ENCODE measurements around the gene IQCH. TPM values are rescaled to one million over a fixed set of nuclear protein-coding genes. Genes with fewer than 3 reads are reported as not detected.
"Not testable (repeated sequence)": the region's sequence is repeated elsewhere in the genome, so short reads cannot be mapped to it uniquely, and the experiment has no call there.

The IQCH gene
- total RNA-seq, 1 donor from 2014 or later = 3.1 TPM

DNA sequence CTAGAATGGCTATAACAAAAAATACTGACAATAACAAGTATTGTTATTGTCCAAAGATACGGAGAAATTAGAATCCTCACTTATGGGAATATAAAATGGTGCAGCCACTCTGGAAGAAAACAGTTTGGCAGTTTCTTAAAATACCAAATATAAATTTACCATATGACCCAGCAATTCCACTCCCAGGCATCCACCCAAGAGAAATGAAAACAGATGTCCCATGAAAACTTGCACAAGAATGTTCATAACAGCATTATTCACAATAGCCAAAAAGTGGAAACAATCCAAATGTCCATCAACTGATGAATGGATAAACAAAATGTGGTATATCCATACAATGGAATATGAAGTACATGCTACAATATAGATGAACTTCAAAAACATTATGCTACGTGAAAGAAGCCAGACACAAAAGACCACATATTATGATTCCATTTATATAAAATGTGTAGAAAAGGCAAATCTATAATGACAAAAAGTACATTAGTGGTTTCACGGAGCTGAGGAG lies 9.6 kb upstream of the IQCH start:
- Histone ChIP-seq H3K27ac (ENCODE audit: low read depth, low read length) (no peak overlapping the region), H3K9ac (ENCODE audit: low read depth in 1 of 3, low read length in 3 of 3) (no peak overlapping the region), H3K4me1 (ENCODE audit: control insufficient read depth in 3 of 3, insufficient read depth in 3 of 3, low read length in 3 of 3) (peaks cover 15 to 32% (median 21%) of the 10 kb centered on the region in 3 donors), H3K4me3 (ENCODE audit: low read length in 3 of 3) (no peak overlapping the region), H3K36me3 (ENCODE audit: control insufficient read depth in 3 of 3, insufficient read depth in 3 of 3, low read length in 3 of 3) (no peaks in the 10 kb centered on the region), H3K9me3 (ENCODE audit: control insufficient read depth in 3 of 3, low read length in 3 of 3) (no peaks in the 10 kb centered on the region), H3K27me3 (ENCODE audit: control insufficient read depth in 3 of 3, insufficient read depth in 3 of 3, low read length in 3 of 3) (no peaks in the 10 kb centered on the region)

DNA sequence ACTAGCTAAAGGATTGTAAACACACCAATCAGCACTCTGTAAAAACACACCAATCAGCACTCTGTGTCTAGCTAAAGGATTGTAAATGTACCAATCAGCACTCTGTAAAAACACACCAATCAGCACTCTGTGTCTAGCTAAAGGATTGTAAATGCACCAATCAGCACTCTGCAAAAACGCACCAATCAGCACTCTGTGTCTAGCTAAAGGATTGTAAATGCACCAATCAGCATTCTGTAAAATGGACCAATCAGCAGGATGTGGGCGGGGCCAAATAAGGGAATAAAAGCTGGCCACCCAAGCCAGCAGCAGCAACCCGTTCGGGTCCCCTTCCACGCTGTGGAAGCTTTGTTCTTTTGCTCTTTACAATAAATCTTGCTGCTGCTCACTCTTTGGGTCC lies 8.0 kb upstream of the IQCH start:
- not testable (repeated sequence) for H3K9ac ChIP-seq (ENCODE audit: low read depth in 1 of 3, low read length in 3 of 3); H3K27me3 ChIP-seq (ENCODE audit: control insufficient read depth in 3 of 3, insufficient read depth in 3 of 3, low read length in 3 of 3); H3K36me3 ChIP-seq (ENCODE audit: control insufficient read depth in 3 of 3, insufficient read depth in 3 of 3, low read length in 3 of 3); H3K27ac ChIP-seq (ENCODE audit: low read depth, low read length); H3K9me3 ChIP-seq (ENCODE audit: control insufficient read depth in 3 of 3, low read length in 3 of 3); H3K4me3 ChIP-seq (ENCODE audit: low read length in 3 of 3)
- H3K4me1 ChIP-seq (ENCODE audit: control insufficient read depth in 3 of 3, insufficient read depth in 3 of 3, low read length in 3 of 3) = peaks cover 9 to 19% (median 11%) of the 10 kb centered on the region in 3 donors

DNA sequence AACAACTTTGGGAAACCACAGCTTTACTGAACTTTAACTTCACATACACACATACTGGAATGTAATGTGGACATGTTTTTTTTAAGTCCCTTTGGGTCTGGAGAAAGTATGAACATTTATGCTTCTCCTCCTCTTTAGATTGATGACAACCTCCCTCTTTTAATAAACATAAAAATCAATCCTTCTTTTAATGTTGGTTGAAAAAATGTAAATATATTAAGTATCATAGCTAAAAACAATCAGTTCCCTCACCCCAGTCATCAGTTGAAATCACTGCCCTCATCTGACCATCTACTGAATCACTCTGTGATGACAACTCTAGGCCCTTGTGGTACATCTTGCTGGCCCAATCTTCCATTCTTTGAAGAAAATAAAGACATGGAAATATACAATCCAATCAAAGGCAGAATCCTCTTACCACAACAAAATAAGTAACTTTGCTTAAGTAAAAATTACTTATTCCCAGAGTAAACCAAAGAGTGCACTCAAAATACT lies 6.5 kb upstream of the IQCH start:
- H3K9me3 ChIP-seq (ENCODE audit: control insufficient read depth in 3 of 3, low read length in 3 of 3) = no peaks in the 10 kb centered on the region
- peaks cover 3 to 11% (median 3%) of the 10 kb centered on the region in 3 donors for H3K4me1 ChIP-seq (ENCODE audit: control insufficient read depth in 3 of 3, insufficient read depth in 3 of 3, low read length in 3 of 3)
- no peak overlapping the region for H3K4me3 ChIP-seq (ENCODE audit: low read length in 3 of 3)
- no peaks in the 10 kb centered on the region for H3K27me3 ChIP-seq (ENCODE audit: control insufficient read depth in 3 of 3, insufficient read depth in 3 of 3, low read length in 3 of 3)
- no peaks in the 10 kb centered on the region for H3K36me3 ChIP-seq (ENCODE audit: control insufficient read depth in 3 of 3, insufficient read depth in 3 of 3, low read length in 3 of 3)
- no peak overlapping the region for H3K9ac ChIP-seq (ENCODE audit: low read depth in 1 of 3, low read length in 3 of 3)
- H3K27ac ChIP-seq (ENCODE audit: low read depth, low read length) = no peak overlapping the region

DNA sequence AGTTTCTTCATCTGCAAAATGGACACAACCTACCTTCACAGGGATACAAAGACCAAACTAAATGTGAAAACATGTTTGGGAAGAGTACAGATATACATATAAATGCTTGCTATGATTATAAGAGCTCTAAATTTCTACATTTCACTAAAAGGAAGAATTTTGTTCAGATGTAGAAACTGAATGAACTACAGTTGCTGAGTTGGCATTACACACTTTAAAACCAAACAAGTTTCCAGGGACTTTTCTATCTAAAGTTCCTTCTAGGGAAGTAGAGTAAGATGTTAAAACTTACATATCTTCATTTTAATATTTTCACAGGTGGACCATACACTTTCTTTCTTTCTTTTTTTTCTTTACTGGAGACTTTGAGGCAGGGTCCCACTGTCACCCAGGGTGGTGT lies 4.8 kb upstream of the IQCH start:
- H3K9ac ChIP-seq (ENCODE audit: low read depth in 1 of 3, low read length in 3 of 3) = no peak overlapping the region
- H3K9me3 ChIP-seq (ENCODE audit: control insufficient read depth in 3 of 3, low read length in 3 of 3) = no peaks in the 10 kb centered on the region
- H3K36me3 ChIP-seq (ENCODE audit: control insufficient read depth in 3 of 3, insufficient read depth in 3 of 3, low read length in 3 of 3) = no peaks in the 10 kb centered on the region
- H3K27me3 ChIP-seq (ENCODE audit: control insufficient read depth in 3 of 3, insufficient read depth in 3 of 3, low read length in 3 of 3) = no peaks in the 10 kb centered on the region
- no peak overlapping the region for H3K27ac ChIP-seq (ENCODE audit: low read depth, low read length)
- no peak overlapping the region for H3K4me3 ChIP-seq (ENCODE audit: low read length in 3 of 3)
- peaks cover 5 to 16% (median 8%) of the 10 kb centered on the region in 3 donors for H3K4me1 ChIP-seq (ENCODE audit: control insufficient read depth in 3 of 3, insufficient read depth in 3 of 3, low read length in 3 of 3)

DNA sequence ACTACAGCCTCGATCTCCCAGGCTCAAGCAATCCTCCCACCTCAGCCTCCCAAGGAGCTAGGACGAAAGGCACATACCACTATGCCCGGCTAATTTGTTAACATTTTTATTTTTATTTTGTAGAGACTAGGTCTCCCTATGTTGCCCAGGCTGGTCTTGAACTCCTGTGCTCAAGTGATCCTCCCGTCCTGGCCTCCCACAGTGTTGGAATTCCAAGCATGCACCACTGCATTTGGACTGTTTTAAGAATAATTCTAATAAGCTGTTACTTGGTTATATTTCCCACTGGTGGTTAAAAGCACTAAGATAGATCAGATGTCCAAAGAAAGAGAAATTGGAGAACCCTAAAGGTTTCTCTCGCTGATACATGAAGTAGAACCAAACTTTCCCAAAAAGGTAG lies 3.3 kb upstream of the IQCH start:
- Histone ChIP-seq H3K9ac (ENCODE audit: low read depth in 1 of 3, low read length in 3 of 3) (no peak overlapping the region), H3K9me3 (ENCODE audit: control insufficient read depth in 3 of 3, low read length in 3 of 3) (no peaks in the 10 kb centered on the region), H3K27ac (ENCODE audit: low read depth, low read length) (no peak overlapping the region), H3K36me3 (ENCODE audit: control insufficient read depth in 3 of 3, insufficient read depth in 3 of 3, low read length in 3 of 3) (no peaks in the 10 kb centered on the region), H3K27me3 (ENCODE audit: control insufficient read depth in 3 of 3, insufficient read depth in 3 of 3, low read length in 3 of 3) (no peaks in the 10 kb centered on the region), H3K4me1 (ENCODE audit: control insufficient read depth in 3 of 3, insufficient read depth in 3 of 3, low read length in 3 of 3) (peaks cover 8 to 22% (median 8%) of the 10 kb centered on the region in 3 donors), H3K4me3 (ENCODE audit: low read length in 3 of 3) (no peak overlapping the region)

DNA sequence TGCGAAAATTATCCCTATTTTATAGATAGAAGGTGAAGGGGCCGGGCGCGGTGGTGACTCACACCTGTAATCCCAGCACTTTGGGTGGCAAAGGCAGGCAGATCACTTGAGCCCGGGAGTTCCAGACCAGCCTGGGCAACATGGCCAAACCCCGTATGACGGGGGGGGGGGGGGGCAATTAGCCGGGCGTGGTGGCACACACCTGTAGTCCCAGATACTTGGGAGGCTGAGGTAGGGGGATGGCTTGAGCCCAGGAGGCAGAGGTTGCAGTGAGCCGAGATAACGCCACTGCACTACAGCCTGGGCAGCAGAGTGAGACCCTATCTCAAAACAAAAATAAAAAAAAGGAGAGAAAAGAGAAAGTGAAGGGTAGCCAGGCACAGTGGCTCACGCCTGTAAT lies 1.5 kb upstream of the IQCH start:
- Histone ChIP-seq H3K27me3 (ENCODE audit: control insufficient read depth in 3 of 3, insufficient read depth in 3 of 3, low read length in 3 of 3) (no peaks in the 10 kb centered on the region), H3K9ac (ENCODE audit: low read depth in 1 of 3, low read length in 3 of 3) (peak overlapping the region; percentile 92 to 97 (median 97)), H3K4me1 (ENCODE audit: control insufficient read depth in 3 of 3, insufficient read depth in 3 of 3, low read length in 3 of 3) (peaks cover 8 to 22% (median 8%) of the 10 kb centered on the region in 3 donors), H3K27ac (ENCODE audit: low read depth, low read length) (peak overlapping the region; percentile 89), H3K36me3 (ENCODE audit: control insufficient read depth in 3 of 3, insufficient read depth in 3 of 3, low read length in 3 of 3) (no peaks in the 10 kb centered on the region), H3K9me3 (ENCODE audit: control insufficient read depth in 3 of 3, low read length in 3 of 3) (no peaks in the 10 kb centered on the region), H3K4me3 (ENCODE audit: low read length in 3 of 3) (peak overlapping the region; percentile 86 to 92 (median 92))

DNA sequence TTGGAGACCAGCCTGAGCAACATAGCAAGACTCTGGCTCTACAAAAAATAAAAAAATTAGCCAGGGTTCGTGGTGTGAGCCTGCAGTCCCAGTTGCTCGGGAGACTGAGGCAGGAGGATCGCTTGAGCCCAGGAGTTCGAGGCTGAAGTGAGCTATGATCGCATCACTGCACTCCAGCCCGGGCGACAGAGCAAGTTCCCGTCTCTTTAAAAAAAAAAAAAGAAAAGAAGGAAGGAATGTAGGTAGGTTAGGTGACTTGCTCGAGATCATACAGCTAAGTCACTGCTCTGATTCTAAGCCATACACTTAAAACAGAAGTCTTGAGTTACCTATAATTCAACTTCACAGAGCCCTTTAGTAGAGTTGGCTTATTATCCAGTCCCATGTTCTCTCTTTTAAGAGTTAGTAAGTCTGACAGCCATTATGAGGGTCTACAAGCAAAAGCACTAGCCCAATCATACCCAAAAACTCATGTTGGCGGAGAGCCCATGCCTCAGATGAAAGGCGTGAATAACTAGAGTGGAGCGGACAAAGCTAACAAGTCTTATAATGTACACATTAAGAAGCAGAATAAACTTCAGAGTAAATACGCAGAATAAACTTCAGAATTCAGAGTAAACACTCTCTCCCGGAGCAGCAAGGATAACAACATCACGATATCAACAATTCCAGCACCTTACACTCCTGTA lies 893 bp upstream of the IQCH start:
- Histone ChIP-seq H3K9me3 (ENCODE audit: control insufficient read depth in 3 of 3, low read length in 3 of 3) (no peaks in the 10 kb centered on the region), H3K27ac (ENCODE audit: low read depth, low read length) (peak overlapping the region; percentile 89), H3K9ac (ENCODE audit: low read depth in 1 of 3, low read length in 3 of 3) (peak overlapping the region; percentile 92 to 97 (median 97)), H3K4me1 (ENCODE audit: control insufficient read depth in 3 of 3, insufficient read depth in 3 of 3, low read length in 3 of 3) (peaks cover 8 to 22% (median 8%) of the 10 kb centered on the region in 3 donors), H3K4me3 (ENCODE audit: low read length in 3 of 3) (peak overlapping the region; percentile 86 to 92 (median 92)), H3K36me3 (ENCODE audit: control insufficient read depth in 3 of 3, insufficient read depth in 3 of 3, low read length in 3 of 3) (no peaks in the 10 kb centered on the region), H3K27me3 (ENCODE audit: control insufficient read depth in 3 of 3, insufficient read depth in 3 of 3, low read length in 3 of 3) (no peaks in the 10 kb centered on the region)

DNA sequence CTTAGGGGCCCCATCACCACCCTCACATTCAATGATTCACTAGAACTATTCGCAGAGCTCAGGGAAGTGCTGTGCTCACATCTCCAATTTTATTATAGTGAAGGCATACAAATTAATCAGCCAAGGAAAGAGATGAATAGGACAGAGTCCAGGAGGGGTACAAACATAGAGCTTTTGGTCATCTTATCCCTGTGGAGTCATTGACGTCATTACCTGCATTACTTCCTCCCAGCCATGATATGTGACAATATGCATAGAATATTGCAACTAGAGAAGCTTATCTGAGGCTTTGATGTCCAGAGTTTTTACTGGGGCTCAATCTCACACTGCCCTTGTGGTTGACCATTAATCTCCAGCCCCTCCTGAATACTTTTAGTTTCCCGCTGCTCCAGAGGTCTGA lies 1.5 kb downstream of the IQCH start:
- Histone ChIP-seq H3K4me3 (ENCODE audit: low read length in 3 of 3) (no peak overlapping the region), H3K9ac (ENCODE audit: low read depth in 1 of 3, low read length in 3 of 3) (no peak overlapping the region), H3K27me3 (ENCODE audit: control insufficient read depth in 3 of 3, insufficient read depth in 3 of 3, low read length in 3 of 3) (no peaks in the 10 kb centered on the region), H3K4me1 (ENCODE audit: control insufficient read depth in 3 of 3, insufficient read depth in 3 of 3, low read length in 3 of 3) (peaks cover 8 to 19% (median 8%) of the 10 kb centered on the region in 3 donors), H3K36me3 (ENCODE audit: control insufficient read depth in 3 of 3, insufficient read depth in 3 of 3, low read length in 3 of 3) (no peaks in the 10 kb centered on the region), H3K9me3 (ENCODE audit: control insufficient read depth in 3 of 3, low read length in 3 of 3) (no peaks in the 10 kb centered on the region), H3K27ac (ENCODE audit: low read depth, low read length) (no peak overlapping the region)

DNA sequence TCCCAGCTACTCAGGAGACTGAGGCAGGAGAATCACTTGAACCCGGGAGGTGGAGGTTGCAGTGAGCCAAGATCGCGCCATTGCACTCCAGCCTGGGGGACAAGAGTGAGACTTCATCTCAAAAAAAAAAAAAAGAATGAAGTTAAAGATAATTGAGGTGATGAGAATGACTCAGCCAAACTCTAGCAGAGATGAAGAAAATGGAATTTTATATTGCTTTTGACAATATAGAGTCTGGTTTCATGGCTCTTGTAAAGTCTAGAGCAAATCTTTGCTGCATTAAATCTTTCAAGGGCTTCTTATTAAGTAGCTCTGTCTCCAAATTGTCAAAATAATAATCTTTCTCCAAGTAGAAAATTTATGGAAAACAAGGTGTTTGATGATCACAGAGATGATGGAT lies 3.8 kb downstream of the IQCH start:
- H3K9ac ChIP-seq (ENCODE audit: low read depth in 1 of 3, low read length in 3 of 3); H3K36me3 ChIP-seq (ENCODE audit: control insufficient read depth in 3 of 3, insufficient read depth in 3 of 3, low read length in 3 of 3); H3K4me3 ChIP-seq (ENCODE audit: low read length in 3 of 3); H3K27me3 ChIP-seq (ENCODE audit: control insufficient read depth in 3 of 3, insufficient read depth in 3 of 3, low read length in 3 of 3); H3K27ac ChIP-seq (ENCODE audit: low read depth, low read length); H3K9me3 ChIP-seq (ENCODE audit: control insufficient read depth in 3 of 3, low read length in 3 of 3): not testable (repeated sequence)
- peaks cover 5 to 12% (median 5%) of the 10 kb centered on the region in 3 donors for H3K4me1 ChIP-seq (ENCODE audit: control insufficient read depth in 3 of 3, insufficient read depth in 3 of 3, low read length in 3 of 3)

DNA sequence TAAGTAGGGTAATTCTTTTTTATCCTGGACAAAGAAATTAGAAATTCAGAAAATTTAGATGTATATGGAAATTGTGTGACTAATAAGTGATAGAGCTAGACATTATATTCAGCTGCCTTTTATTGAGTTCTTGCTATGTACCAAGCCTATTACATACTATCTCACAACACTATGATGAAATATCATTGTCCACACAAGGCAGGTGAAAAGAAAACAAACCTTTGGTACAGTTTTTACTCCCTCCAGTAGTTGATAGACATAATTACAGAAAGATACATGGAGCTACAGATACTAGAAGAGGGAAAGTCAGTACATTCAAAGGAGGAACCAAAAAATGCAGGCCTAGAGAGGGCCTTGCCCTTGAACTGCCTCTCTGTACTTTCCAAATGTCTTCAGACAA lies 4.8 kb downstream of the IQCH start:
- H3K27ac ChIP-seq (ENCODE audit: low read depth, low read length) = no peak overlapping the region
- no peak overlapping the region for H3K9ac ChIP-seq (ENCODE audit: low read depth in 1 of 3, low read length in 3 of 3)
- H3K9me3 ChIP-seq (ENCODE audit: control insufficient read depth in 3 of 3, low read length in 3 of 3) = no peaks in the 10 kb centered on the region
- no peak overlapping the region for H3K4me3 ChIP-seq (ENCODE audit: low read length in 3 of 3)
- peaks cover 0 to 8% (median 3%) of the 10 kb centered on the region in 3 donors for H3K4me1 ChIP-seq (ENCODE audit: control insufficient read depth in 3 of 3, insufficient read depth in 3 of 3, low read length in 3 of 3)
- no peaks in the 10 kb centered on the region for H3K36me3 ChIP-seq (ENCODE audit: control insufficient read depth in 3 of 3, insufficient read depth in 3 of 3, low read length in 3 of 3)
- H3K27me3 ChIP-seq (ENCODE audit: control insufficient read depth in 3 of 3, insufficient read depth in 3 of 3, low read length in 3 of 3) = no peaks in the 10 kb centered on the region
